ENCODE measurements around the gene GOLM1.

The GOLM1 gene

GRCh38 chr9:86091477-86091876 is 7.9 kb downstream of the GOLM1 start:
- Histone ChIP-seq H3K36me3 (ENCODE audit: control insufficient read depth in 2 of 2, insufficient read depth in 2 of 2, low read length in 2 of 2) (no peaks in the 10 kb centered on the region), H3K9ac (ENCODE audit: low read depth in 1 of 2, low read length in 2 of 2) (no peak overlapping the region), H3K27ac (ENCODE audit: low read depth in 2 of 2, low read length in 2 of 2) (no peak overlapping the region), H3K4me1 (ENCODE audit: control insufficient read depth in 2 of 2, insufficient read depth in 2 of 2, low read length in 2 of 2) (peaks cover 9 to 20% of the 10 kb centered on the region in 2 donors), H3K4me3 (ENCODE audit: low read length in 2 of 2) (no peak overlapping the region), H3K9me3 (ENCODE audit: control insufficient read depth in 2 of 2, low read length in 2 of 2) (no peaks in the 10 kb centered on the region), H3K27me3 (ENCODE audit: control insufficient read depth in 2 of 2, insufficient read depth in 2 of 2, low read length in 2 of 2) (peaks cover 0 to 2% of the 10 kb centered on the region in 2 donors)

DNA sequence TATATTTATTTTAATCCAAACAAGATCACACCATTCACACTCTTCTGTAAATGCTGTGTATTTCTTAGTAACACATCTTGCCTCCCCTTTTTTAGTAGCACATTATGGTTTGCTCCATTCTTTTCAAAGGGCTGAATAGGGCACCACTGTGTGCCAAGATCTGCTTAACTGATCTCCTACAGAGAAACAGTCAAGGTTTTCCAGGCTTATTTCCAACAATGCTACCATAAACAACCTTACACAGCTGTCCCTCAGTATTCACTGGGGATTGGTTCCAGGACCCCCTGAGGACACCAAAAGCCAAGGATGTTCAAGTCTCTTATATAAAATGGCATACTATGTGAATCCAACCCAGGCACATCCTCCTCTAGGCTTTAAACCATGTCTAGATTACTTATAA is 16.5 kb downstream of the GOLM1 start:
- H3K36me3 ChIP-seq (ENCODE audit: control insufficient read depth in 2 of 2, insufficient read depth in 2 of 2, low read length in 2 of 2), result peaks cover 6 to 8% of the 10 kb centered on the region in 2 donors
- no peaks in the 10 kb centered on the region for H3K27me3 ChIP-seq (ENCODE audit: control insufficient read depth in 2 of 2, insufficient read depth in 2 of 2, low read length in 2 of 2)
- no peak overlapping the region for H3K27ac ChIP-seq (ENCODE audit: low read depth in 2 of 2, low read length in 2 of 2)
- H3K9me3 ChIP-seq (ENCODE audit: control insufficient read depth in 2 of 2, low read length in 2 of 2), result no peaks in the 10 kb centered on the region
- H3K9ac ChIP-seq (ENCODE audit: low read depth in 1 of 2, low read length in 2 of 2), result no peak overlapping the region
- H3K4me3 ChIP-seq (ENCODE audit: low read length in 2 of 2), result no peak overlapping the region
- H3K4me1 ChIP-seq (ENCODE audit: control insufficient read depth in 2 of 2, insufficient read depth in 2 of 2, low read length in 2 of 2), result no peaks in the 10 kb centered on the region

- Histone ChIP-seq H3K27me3 (ENCODE audit: control insufficient read depth in 2 of 2, insufficient read depth in 2 of 2, low read length in 2 of 2) (no peaks in the 10 kb centered on the region), H3K27ac (ENCODE audit: low read depth in 2 of 2, low read length in 2 of 2) (no peak overlapping the region), H3K9me3 (ENCODE audit: control insufficient read depth in 2 of 2, low read length in 2 of 2) (no peaks in the 10 kb centered on the region), H3K4me1 (ENCODE audit: control insufficient read depth in 2 of 2, insufficient read depth in 2 of 2, low read length in 2 of 2) (peaks cover 0 to 3% of the 10 kb centered on the region in 2 donors), H3K9ac (ENCODE audit: low read depth in 1 of 2, low read length in 2 of 2) (no peak overlapping the region), H3K36me3 (ENCODE audit: control insufficient read depth in 2 of 2, insufficient read depth in 2 of 2, low read length in 2 of 2) (peaks cover 11 to 14% of the 10 kb centered on the region in 2 donors), H3K4me3 (ENCODE audit: low read length in 2 of 2) (no peak overlapping the region)
These were observed 19.4 kb downstream of the GOLM1 start for GRCh38 chr9:86079865-86080469.

- Histone ChIP-seq H3K9me3 (ENCODE audit: control insufficient read depth in 2 of 2, low read length in 2 of 2) (no peaks in the 10 kb centered on the region), H3K36me3 (ENCODE audit: control insufficient read depth in 2 of 2, insufficient read depth in 2 of 2, low read length in 2 of 2) (peaks cover 11 to 15% of the 10 kb centered on the region in 2 donors), H3K27me3 (ENCODE audit: control insufficient read depth in 2 of 2, insufficient read depth in 2 of 2, low read length in 2 of 2) (no peaks in the 10 kb centered on the region), H3K27ac (ENCODE audit: low read depth in 2 of 2, low read length in 2 of 2) (no peak overlapping the region), H3K4me1 (ENCODE audit: control insufficient read depth in 2 of 2, insufficient read depth in 2 of 2, low read length in 2 of 2) (peaks cover 0 to 3% of the 10 kb centered on the region in 2 donors), H3K4me3 (ENCODE audit: low read length in 2 of 2) (no peak overlapping the region), H3K9ac (ENCODE audit: low read depth in 1 of 2, low read length in 2 of 2) (no peak overlapping the region)
These were observed 19.9 kb downstream of the GOLM1 start for GRCh38 chr9:86079421-86079831.

DNA sequence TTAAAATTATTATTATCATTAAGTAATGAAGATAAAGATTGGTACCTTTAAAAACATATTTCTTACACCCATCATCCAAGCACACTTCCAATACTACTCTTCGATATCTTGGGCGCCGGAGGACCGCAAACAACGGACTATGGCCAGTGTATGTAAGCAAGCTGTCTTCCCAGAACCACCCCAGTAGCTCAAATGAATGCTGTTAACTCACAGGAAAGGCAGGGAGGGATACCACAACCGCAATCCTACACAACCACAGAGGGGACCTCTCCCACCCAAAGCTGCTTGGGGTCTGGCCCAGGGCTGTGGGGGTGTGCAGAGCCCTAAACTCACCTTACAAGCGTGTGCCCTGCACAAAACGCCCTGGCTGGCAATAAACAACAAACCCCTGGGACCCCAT is 20.6 kb downstream of the GOLM1 start:
- H3K9ac ChIP-seq (ENCODE audit: low read depth in 1 of 2, low read length in 2 of 2), result no peak overlapping the region
- no peak overlapping the region for H3K27ac ChIP-seq (ENCODE audit: low read depth in 2 of 2, low read length in 2 of 2)
- H3K36me3 ChIP-seq (ENCODE audit: control insufficient read depth in 2 of 2, insufficient read depth in 2 of 2, low read length in 2 of 2), result peaks cover 11 to 15% of the 10 kb centered on the region in 2 donors
- H3K9me3 ChIP-seq (ENCODE audit: control insufficient read depth in 2 of 2, low read length in 2 of 2), result no peaks in the 10 kb centered on the region
- peaks cover 0 to 3% of the 10 kb centered on the region in 2 donors for H3K4me1 ChIP-seq (ENCODE audit: control insufficient read depth in 2 of 2, insufficient read depth in 2 of 2, low read length in 2 of 2)
- H3K27me3 ChIP-seq (ENCODE audit: control insufficient read depth in 2 of 2, insufficient read depth in 2 of 2, low read length in 2 of 2), result no peaks in the 10 kb centered on the region
- H3K4me3 ChIP-seq (ENCODE audit: low read length in 2 of 2), result no peak overlapping the region

GRCh38 chr9:86077276-86077675 is 22.1 kb downstream of the GOLM1 start:
- H3K4me1 ChIP-seq (ENCODE audit: control insufficient read depth in 2 of 2, insufficient read depth in 2 of 2, low read length in 2 of 2), result peaks cover 0 to 3% of the 10 kb centered on the region in 2 donors
- H3K27me3 ChIP-seq (ENCODE audit: control insufficient read depth in 2 of 2, insufficient read depth in 2 of 2, low read length in 2 of 2), result no peaks in the 10 kb centered on the region
- no peak overlapping the region for H3K27ac ChIP-seq (ENCODE audit: low read depth in 2 of 2, low read length in 2 of 2)
- no peaks in the 10 kb centered on the region for H3K9me3 ChIP-seq (ENCODE audit: control insufficient read depth in 2 of 2, low read length in 2 of 2)
- no peak overlapping the region for H3K4me3 ChIP-seq (ENCODE audit: low read length in 2 of 2)
- H3K9ac ChIP-seq (ENCODE audit: low read depth in 1 of 2, low read length in 2 of 2), result no peak overlapping the region
- peaks cover 12 to 18% of the 10 kb centered on the region in 2 donors for H3K36me3 ChIP-seq (ENCODE audit: control insufficient read depth in 2 of 2, insufficient read depth in 2 of 2, low read length in 2 of 2)

DNA sequence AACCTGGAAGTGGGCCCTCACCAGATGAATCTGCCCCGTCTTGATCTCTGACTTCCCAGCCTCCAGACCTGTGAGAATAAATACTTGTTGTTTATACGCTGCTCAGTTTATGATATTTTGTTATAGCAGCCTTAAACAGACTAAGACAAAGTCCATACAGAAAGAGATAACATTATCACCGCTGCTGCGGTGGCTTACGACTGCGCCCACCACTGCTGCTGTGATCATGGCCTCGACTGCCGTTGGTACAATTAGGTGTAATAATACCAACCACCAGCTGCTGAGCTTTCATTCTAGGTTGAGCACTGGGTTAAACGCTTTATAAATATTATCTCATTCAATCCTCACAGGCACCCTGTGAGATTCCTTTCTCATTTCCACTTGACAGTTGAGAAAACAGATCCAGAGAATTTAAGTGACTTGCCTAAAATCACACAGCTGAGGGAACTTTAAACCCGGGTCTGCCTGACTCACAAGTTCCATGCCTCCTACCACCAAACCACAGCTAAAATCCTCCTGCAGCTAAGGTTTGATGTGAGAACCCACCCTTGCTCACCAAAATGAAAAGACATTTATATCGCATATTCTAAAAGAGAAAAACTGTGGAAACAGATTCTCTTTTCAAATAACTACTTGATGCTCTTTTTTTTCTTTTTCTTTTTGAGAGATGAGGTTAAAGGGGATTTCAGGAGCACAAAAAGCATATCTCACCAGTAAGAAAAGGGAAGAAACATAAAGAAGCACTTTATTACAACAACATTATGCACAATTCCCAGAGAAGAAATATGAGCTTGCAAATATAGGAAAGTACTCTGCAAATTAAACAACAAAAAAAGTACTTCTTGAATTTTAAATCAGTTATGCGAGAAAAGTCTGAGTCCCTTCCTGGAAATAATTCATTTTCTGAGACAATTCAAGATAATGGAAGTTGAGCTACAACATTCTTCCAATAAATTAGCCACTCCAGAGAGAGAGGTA is 23.9 kb downstream of the GOLM1 start:
- H3K27me3 ChIP-seq (ENCODE audit: control insufficient read depth in 2 of 2, insufficient read depth in 2 of 2, low read length in 2 of 2), result no peaks in the 10 kb centered on the region

DNA sequence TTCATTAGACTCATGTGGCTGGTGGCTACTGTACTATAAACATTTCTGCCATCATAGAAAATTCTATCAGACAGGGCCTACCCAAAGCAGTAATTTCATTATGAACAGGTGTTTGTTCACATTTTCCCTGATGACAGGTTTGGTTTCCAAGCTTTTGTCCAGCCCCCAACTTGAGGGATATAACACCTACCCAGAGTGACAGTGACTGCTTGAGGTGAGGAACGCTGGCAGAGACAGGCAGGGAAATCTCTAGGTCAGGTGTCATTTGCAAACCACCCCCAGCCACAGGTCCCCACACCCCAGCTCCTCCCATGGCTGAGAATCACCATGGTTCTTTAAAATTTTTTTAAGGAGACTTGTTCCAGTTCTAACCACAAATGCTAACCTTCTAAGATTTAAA is 25.5 kb downstream of the GOLM1 start:
- peaks cover 0 to 3% of the 10 kb centered on the region in 2 donors for H3K4me1 ChIP-seq (ENCODE audit: control insufficient read depth in 2 of 2, insufficient read depth in 2 of 2, low read length in 2 of 2)
- H3K36me3 ChIP-seq (ENCODE audit: control insufficient read depth in 2 of 2, insufficient read depth in 2 of 2, low read length in 2 of 2), result peaks cover 17 to 20% of the 10 kb centered on the region in 2 donors
- H3K4me3 ChIP-seq (ENCODE audit: low read length in 2 of 2), result no peak overlapping the region
- no peaks in the 10 kb centered on the region for H3K27me3 ChIP-seq (ENCODE audit: control insufficient read depth in 2 of 2, insufficient read depth in 2 of 2, low read length in 2 of 2)
- no peaks in the 10 kb centered on the region for H3K9me3 ChIP-seq (ENCODE audit: control insufficient read depth in 2 of 2, low read length in 2 of 2)
- H3K27ac ChIP-seq (ENCODE audit: low read depth in 2 of 2, low read length in 2 of 2), result no peak overlapping the region
- H3K9ac ChIP-seq (ENCODE audit: low read depth in 1 of 2, low read length in 2 of 2), result no peak overlapping the region

More for the DNA sequence above, 23.9 kb downstream of the GOLM1 start:
- no peak overlapping the region for H3K27ac ChIP-seq (ENCODE audit: low read depth in 2 of 2, low read length in 2 of 2)
- no peak overlapping the region for H3K4me3 ChIP-seq (ENCODE audit: low read length in 2 of 2)
- H3K4me1 ChIP-seq (ENCODE audit: control insufficient read depth in 2 of 2, insufficient read depth in 2 of 2, low read length in 2 of 2), result peaks cover 0 to 3% of the 10 kb centered on the region in 2 donors
- no peaks in the 10 kb centered on the region for H3K9me3 ChIP-seq (ENCODE audit: control insufficient read depth in 2 of 2, low read length in 2 of 2)
- H3K36me3 ChIP-seq (ENCODE audit: control insufficient read depth in 2 of 2, insufficient read depth in 2 of 2, low read length in 2 of 2), result peaks cover 17 to 21% of the 10 kb centered on the region in 2 donors
- no peak overlapping the region for H3K9ac ChIP-seq (ENCODE audit: low read depth in 1 of 2, low read length in 2 of 2)

GRCh38 chr9:86072394-86072877 is 26.9 kb downstream of the GOLM1 start:
- no peaks in the 10 kb centered on the region for H3K9me3 ChIP-seq (ENCODE audit: control insufficient read depth in 2 of 2, low read length in 2 of 2)
- no peak overlapping the region for H3K4me3 ChIP-seq (ENCODE audit: low read length in 2 of 2)
- peaks cover 0 to 3% of the 10 kb centered on the region in 2 donors for H3K4me1 ChIP-seq (ENCODE audit: control insufficient read depth in 2 of 2, insufficient read depth in 2 of 2, low read length in 2 of 2)
- no peak overlapping the region for H3K27ac ChIP-seq (ENCODE audit: low read depth in 2 of 2, low read length in 2 of 2)
- peaks cover 10 to 14% of the 10 kb centered on the region in 2 donors for H3K36me3 ChIP-seq (ENCODE audit: control insufficient read depth in 2 of 2, insufficient read depth in 2 of 2, low read length in 2 of 2)
- H3K9ac ChIP-seq (ENCODE audit: low read depth in 1 of 2, low read length in 2 of 2), result no peak overlapping the region
- H3K27me3 ChIP-seq (ENCODE audit: control insufficient read depth in 2 of 2, insufficient read depth in 2 of 2, low read length in 2 of 2), result no peaks in the 10 kb centered on the region
